H9 (cell line): ENCODE data around the gene PIK3C2B. TPM values are rescaled to one million over a fixed set of nuclear protein-coding genes. Genes with fewer than 3 reads are reported as not detected.

ENCODE experiments used
- DNase-seq: peaks from one replicate; pipeline ENCODE4 v3.0.0-alpha.2; 2017
- H2AFZ ChIP-seq: one replicate; pipeline ENCODE4 v1.6.1; 2013; ENCODE audit warnings: mild to moderate bottlenecking, low read length, control low read depth, moderate library complexity
- H2AK5ac ChIP-seq: 2 replicates; pipeline ENCODE4 v1.6.1; 2013; ENCODE audit warnings: low read length, control low read depth, mixed read lengths; ENCODE audit not compliant: insufficient read length
- H2BK120ac ChIP-seq: one replicate; pipeline ENCODE4 v1.6.1; 2013; ENCODE audit warnings: low read depth, mild to moderate bottlenecking, low read length, control low read depth, inconsistent platforms; ENCODE audit not compliant: poor library complexity, severe bottlenecking
- H2BK12ac ChIP-seq: 2 replicates; pipeline ENCODE4 v1.6.1; 2013; ENCODE audit warnings: low read length, control low read depth, mixed read lengths, low read depth; ENCODE audit not compliant: insufficient read length
- H2BK15ac ChIP-seq: 2 replicates; pipeline ENCODE4 v1.6.1; 2013; ENCODE audit warnings: low read depth, low read length, control low read depth
- H2BK20ac ChIP-seq: one replicate; pipeline ENCODE4 v1.6.1; 2013; ENCODE audit warnings: low read depth, mild to moderate bottlenecking, low read length, control low read depth, inconsistent platforms; ENCODE audit not compliant: poor library complexity, severe bottlenecking
- H2BK5ac ChIP-seq: 2 replicates; pipeline ENCODE4 v1.6.1; 2013; ENCODE audit warnings: low read length, control low read depth, mixed read lengths; ENCODE audit not compliant: insufficient read length
- H3K14ac ChIP-seq: 2 replicates; pipeline ENCODE4 v1.6.1; 2013; ENCODE audit warnings: low read length, control low read depth; ENCODE audit not compliant: insufficient read depth
- H3K18ac ChIP-seq: 2 replicates; pipeline ENCODE4 v1.6.1; 2013; ENCODE audit warnings: low read depth, mild to moderate bottlenecking, mixed read lengths, low read length, control low read depth; ENCODE audit not compliant: insufficient read length
- H3K23ac ChIP-seq: 2 replicates; pipeline ENCODE4 v1.6.1; 2013; ENCODE audit warnings: low read length, control low read depth, mixed read lengths, low read depth; ENCODE audit not compliant: insufficient read length
- H3K23me2 ChIP-seq: 2 replicates; pipeline ENCODE4 v1.6.1; 2013; ENCODE audit warnings: low read depth, mild to moderate bottlenecking, mixed read lengths, low read length, control low read depth; ENCODE audit not compliant: insufficient read length, poor library complexity, severe bottlenecking
- H3K27ac ChIP-seq: 2 replicates; pipeline ENCODE4 v1.5.1; 2013; ENCODE audit warnings: low read length, control low read depth, mixed read lengths, low read depth; ENCODE audit not compliant: insufficient read length
- H3K27me3 ChIP-seq: 2 replicates; pipeline ENCODE4 v1.6.1; 2013; ENCODE audit warnings: low read length, control low read depth, inconsistent platforms; ENCODE audit not compliant: insufficient read depth
- H3K4ac ChIP-seq: 2 replicates; pipeline ENCODE4 v1.6.1; 2013; ENCODE audit warnings: low read depth, mild to moderate bottlenecking, control low read depth, inconsistent platforms, low read length, moderate library complexity
- H3K4me1 ChIP-seq: 2 replicates; pipeline ENCODE4 v1.6.1; 2013; ENCODE audit warnings: low read length, control low read depth, inconsistent platforms; ENCODE audit not compliant: insufficient read depth
- H3K4me2 ChIP-seq: 2 replicates; pipeline ENCODE4 v1.6.1; 2013; ENCODE audit warnings: low read length, control low read depth, mixed read lengths; ENCODE audit not compliant: insufficient read length, insufficient read depth
- H3K56ac ChIP-seq: 2 replicates; pipeline ENCODE4 v1.6.1; 2013; ENCODE audit warnings: low read depth, mild to moderate bottlenecking, mixed read lengths, low read length, control low read depth; ENCODE audit not compliant: insufficient read length
- H3K79me1 ChIP-seq: 2 replicates; pipeline ENCODE4 v1.6.1; 2013; ENCODE audit warnings: low read depth, mild to moderate bottlenecking, moderate library complexity, low read length, control low read depth, inconsistent platforms; ENCODE audit not compliant: insufficient read depth, poor library complexity, severe bottlenecking
- H3K79me2 ChIP-seq: 2 replicates; pipeline ENCODE4 v1.6.1; 2013; ENCODE audit warnings: low read length, control low read depth, inconsistent platforms; ENCODE audit not compliant: insufficient read depth
- H3K9ac ChIP-seq: 2 replicates; pipeline ENCODE4 v1.6.1; 2013; ENCODE audit warnings: low read length, control low read depth, mixed read lengths; ENCODE audit not compliant: insufficient read length; ENCODE audit errors: extremely low read depth
- H3K9me3 ChIP-seq: one replicate; pipeline ENCODE4 v1.6.1; 2013; ENCODE audit warnings: low read depth, low read length, inconsistent platforms; ENCODE audit not compliant: control insufficient read depth
- H3T11ph ChIP-seq: one replicate; pipeline ENCODE4 v1.6.1; 2013; ENCODE audit warnings: mild to moderate bottlenecking, low read length, control low read depth, inconsistent platforms
- H4K20me1 ChIP-seq: one replicate; pipeline ENCODE4 v1.6.1; 2013; ENCODE audit not compliant: control insufficient read depth, insufficient read length, insufficient read depth
- H4K5ac ChIP-seq: 2 replicates; pipeline ENCODE4 v1.6.1; 2013; ENCODE audit warnings: low read depth, mild to moderate bottlenecking, mixed read lengths, low read length, control low read depth; ENCODE audit not compliant: insufficient read length
- H4K8ac ChIP-seq: replicated peaks from 2 replicates; pipeline ENCODE4 v1.6.1; 2013; ENCODE audit warnings: low read length, control low read depth, mixed read lengths, low read depth; ENCODE audit not compliant: insufficient read length
- H4K91ac ChIP-seq: 2 replicates; pipeline ENCODE4 v1.6.1; 2013; ENCODE audit warnings: low read depth, mild to moderate bottlenecking, moderate library complexity, mixed read lengths, low read length, control low read depth; ENCODE audit not compliant: insufficient read length
- H3K27ac Mint-ChIP-seq, 3 experiments: 2 replicates in 2 of 3; 3 replicates in 1 of 3; pipeline ENCODE4 v1.8.0; 2020 to 2021; ENCODE audit warnings: mixed read lengths in 3 of 3, mild to moderate bottlenecking in 1 of 3, moderate library complexity in 1 of 3
- H3K27me3 Mint-ChIP-seq: 2 replicates; pipeline ENCODE4 v1.8.0; 2021; ENCODE audit warnings: low read depth, mild to moderate bottlenecking, moderate library complexity, mixed read lengths
- H3K36me3 Mint-ChIP-seq, 3 experiments: 2 replicates in 2 of 3; 3 replicates in 1 of 3; pipeline ENCODE4 v1.8.0; 2020 to 2021; ENCODE audit warnings: low read depth in 3 of 3, mixed read lengths in 3 of 3; ENCODE audit not compliant: insufficient read depth in 1 of 3
- H3K4me1 Mint-ChIP-seq, 2 experiments: 2 replicates each; pipeline ENCODE4 v1.8.0; 2020; ENCODE audit warnings: mixed read lengths in 2 of 2
- H3K4me3 Mint-ChIP-seq, 2 experiments: 2 replicates in 1 of 2; 3 replicates in 1 of 2; pipeline ENCODE4 v1.8.0; 2020 to 2021; ENCODE audit warnings: mild to moderate bottlenecking in 2 of 2, mixed read lengths in 2 of 2, moderate library complexity in 1 of 2
- H3K9me3 Mint-ChIP-seq, 2 experiments: 2 replicates in 1 of 2; 3 replicates in 1 of 2; pipeline ENCODE4 v1.8.0; 2020; ENCODE audit warnings: mild to moderate bottlenecking in 2 of 2, mixed read lengths in 2 of 2, moderate library complexity in 1 of 2
- CTCF ChIP-seq: fragments of 200-600 bp; sonication (generic); conservative IDR thresholded peaks from 3 replicates; pipeline ENCODE4 v1.8.0; 2021; ENCODE audit warnings: antibody characterized with exemption, mild to moderate bottlenecking
- WGBS: extraction: QIAGEN DNeasy Blood & Tissue Kit; methylation state at CpG from one replicate; pipeline ENCODE4 v1.1.7; 2013; ENCODE audit warnings: missing lambda C conversion rate, low lambda C conversion rate, mixed read lengths; ENCODE audit not compliant: insufficient read length; ENCODE audit errors: extremely low coverage; 5-methylcytosine and 5-hydroxymethylcytosine counted together
- total RNA-seq: library from RNA; stranded (reverse); gene quantifications from 2 replicates; pipeline ENCODE4 v1.2.1, GENCODE V29; 2021

Gene PIK3C2B
- total RNA-seq, 1 experiment from 2014 or later, result 13.1 TPM

DNA sequence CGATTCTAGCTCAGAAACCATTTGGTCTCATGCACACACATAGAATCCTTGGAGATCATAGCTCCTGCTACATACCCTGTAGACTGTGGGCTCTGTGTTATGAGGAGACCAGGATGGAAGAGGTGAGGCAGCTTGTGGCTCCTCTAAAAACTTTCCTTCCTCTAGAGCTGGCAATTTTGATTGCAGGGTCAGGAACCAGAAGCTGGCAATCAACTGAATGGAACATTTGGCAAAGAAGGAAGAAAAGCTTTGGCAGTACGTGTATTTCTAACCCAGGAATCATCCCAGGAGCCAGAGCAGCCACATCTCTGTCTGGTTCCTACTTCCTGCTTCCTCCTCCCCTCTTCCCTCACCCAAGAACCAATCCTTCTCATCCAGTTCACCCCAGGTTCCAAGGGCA lies 15.7 kb downstream of the PIK3C2B start:
- Histone ChIP-seq H4K8ac (no peak overlapping the region), H2BK15ac (no peak overlapping the region), H3T11ph (no peak overlapping the region), H2BK12ac (no peak overlapping the region), H3K27ac (no peak overlapping the region), H2AK5ac (no peak overlapping the region), H3K14ac (no peak overlapping the region), H3K4me2 (no peak overlapping the region), H3K23ac (no peak overlapping the region), H3K4ac (no peak overlapping the region), H3K79me1 (no peaks in the 10 kb centered on the region), H4K91ac (no peak overlapping the region), H4K20me1 (no peaks in the 10 kb centered on the region), H4K5ac (no peak overlapping the region), H3K18ac (no peak overlapping the region), H3K27me3 (no peaks in the 10 kb centered on the region), H2BK20ac (no peak overlapping the region), H3K79me2 (no peaks in the 10 kb centered on the region), H3K4me1 (peaks cover 5% of the 10 kb centered on the region; the same call in 1 of the 2 replicates), H2BK5ac (no peak overlapping the region), H3K23me2 (no peaks in the 10 kb centered on the region), H2AFZ (no peak overlapping the region), H3K9me3 (no peaks in the 10 kb centered on the region), H3K9ac (no peak overlapping the region), H3K56ac (no peak overlapping the region), H2BK120ac (no peak overlapping the region)
- no peak overlapping the region for H3K27ac Mint-ChIP-seq
- no peaks in the 10 kb centered on the region for H3K9me3 Mint-ChIP-seq
- no peaks in the 10 kb centered on the region for H3K36me3 Mint-ChIP-seq
- no CpG with 5 or more reads among the region's 2 CpGs for WGBS
- H3K4me3 Mint-ChIP-seq, result no peak overlapping the region
- H3K4me1 Mint-ChIP-seq, result peaks cover 48 to 51% of the 10 kb centered on the region in 2 experiments
- no peak for TF ChIP-seq CTCF
- H3K27me3 Mint-ChIP-seq, result no peaks in the 10 kb centered on the region
- DNase-seq, result no peak
